H1 (cell line): ENCODE measurements around the gene RPL28. TPM values are rescaled to one million over a fixed set of nuclear protein-coding genes. Genes with fewer than 3 reads are reported as not detected.

Experiments used
- CTCF ChIA-PET: fragments of 300-600 bp; sonication (Branson Sonifier 250); formaldehyde crosslinking; loops from one replicate; lab custom pipeline; 2021; ENCODE audit not compliant: partially characterized antibody; lab: Charles Lee
- POLR2A ChIA-PET: fragments of 300-600 bp; sonication (Branson Sonifier 250); formaldehyde crosslinking; loops from one replicate; lab custom pipeline; 2021; ENCODE audit warnings: inconsistent platforms; ENCODE audit not compliant: partially characterized antibody; lab: Charles Lee
- DNase-seq, 2 experiments: peaks; one replicate each; pipeline versions ENCODE4 v3.0.0 to v3.0.0-alpha.2; 2010 to 2022; ENCODE audit warnings: low spot score in 2 of 2, low read depth in 1 of 2, mixed read lengths in 1 of 2
- FAIRE-seq: peaks from 2 replicates; lab custom pipeline; 2011; peaks lifted over from hg19 to GRCh38; lab: Jason Lieb, UNC
- H2AFZ ChIP-seq: 2 replicates; pipeline ENCODE4 v1.8.1; 2012; ENCODE audit warnings: low read length, inconsistent platforms
- H2AK5ac ChIP-seq: 2 replicates; pipeline ENCODE4 v1.6.1; 2013; ENCODE audit warnings: low read depth, low read length
- H2BK120ac ChIP-seq: replicated peaks from 2 replicates; pipeline ENCODE3; 2013; ENCODE audit warnings: low read depth, low read length, inconsistent platforms
- H2BK12ac ChIP-seq: 2 replicates; pipeline ENCODE4 v1.6.1; 2013; ENCODE audit warnings: low read depth, low read length
- H2BK15ac ChIP-seq: 2 replicates; pipeline ENCODE4 v1.6.1; 2013; ENCODE audit warnings: low read length
- H2BK20ac ChIP-seq: 2 replicates; pipeline ENCODE4 v1.6.1; 2013; ENCODE audit warnings: low read length
- H2BK5ac ChIP-seq: 2 replicates; pipeline ENCODE4 v1.6.1; 2013; ENCODE audit warnings: low read depth, low read length
- H3K14ac ChIP-seq: 2 replicates; pipeline ENCODE4 v1.6.1; 2013; ENCODE audit warnings: inconsistent platforms; ENCODE audit not compliant: insufficient read length
- H3K18ac ChIP-seq: 2 replicates; pipeline ENCODE4 v1.6.1; 2013; ENCODE audit warnings: low read length; ENCODE audit errors: extremely low read depth
- H3K23ac ChIP-seq: 2 replicates; pipeline ENCODE4 v1.6.1; 2013; ENCODE audit warnings: inconsistent platforms; ENCODE audit not compliant: insufficient read length
- H3K23me2 ChIP-seq: 2 replicates; pipeline ENCODE4 v1.6.1; 2013; ENCODE audit warnings: low read depth, low read length
- H3K27ac ChIP-seq: 2 replicates; pipeline ENCODE4 v1.6.1; 2011; ENCODE audit warnings: low read depth, low read length, inconsistent platforms
- H3K27me3 ChIP-seq, 4 experiments: replicated peaks in 1 of 4; 1 replicate in 1 of 4; 2 replicates in 3 of 4; pipeline versions ENCODE4 v1.6.1 to v1.8.1; 2011 to 2013; ENCODE audit warnings: low read length in 3 of 4, mild to moderate bottlenecking in 3 of 4, inconsistent platforms in 2 of 4, mixed read lengths in 2 of 4, moderate library complexity in 1 of 4; ENCODE audit not compliant: control insufficient read depth in 3 of 4, insufficient read depth in 3 of 4; ENCODE audit errors: extremely low read depth in 1 of 4
- H3K36me3 ChIP-seq, 4 experiments: 2 replicates each; pipeline versions ENCODE4 v1.6.1 to v1.8.1; 2011 to 2013; ENCODE audit warnings: mild to moderate bottlenecking in 4 of 4, low read length in 3 of 4, moderate library complexity in 2 of 4, control low read depth in 1 of 4, inconsistent platforms in 1 of 4; ENCODE audit not compliant: insufficient read depth in 4 of 4, control insufficient read depth in 2 of 4
- H3K4ac ChIP-seq: replicated peaks from 2 replicates; pipeline ENCODE3; 2013; ENCODE audit warnings: low read length, low read depth, mixed read lengths, inconsistent platforms; ENCODE audit not compliant: insufficient read length
- H3K4me1 ChIP-seq, 4 experiments: replicated peaks in 1 of 4; 1 replicate in 1 of 4; 2 replicates in 3 of 4; pipeline versions ENCODE4 v1.6.1 to v1.8.1; 2011 to 2013; ENCODE audit warnings: low read length in 3 of 4, inconsistent platforms in 2 of 4, mixed read lengths in 1 of 4; ENCODE audit not compliant: insufficient read depth in 4 of 4, control insufficient read depth in 3 of 4
- H3K4me2 ChIP-seq, 2 experiments: 2 replicates each; pipeline versions ENCODE4 v1.6.1 to v1.8.1; 2011 to 2013; ENCODE audit warnings: low read depth in 2 of 2, low read length in 2 of 2, control low read depth in 1 of 2, inconsistent platforms in 1 of 2, mild to moderate bottlenecking in 1 of 2; ENCODE audit not compliant: insufficient read depth in 1 of 2
- H3K4me3 ChIP-seq, 4 experiments: fragments of 200-600, 300-600 bp in 1 of 4; sonication (generic), shearing (Covaris generic), sonication (Bioruptor Twin) in 1 of 4; 2 replicates each; pipeline versions ENCODE4 v1.5.1 to v1.8.1; 2011 to 2016; ENCODE audit warnings: low read length in 4 of 4, low read depth in 3 of 4, control low read depth in 2 of 4, inconsistent platforms in 2 of 4, mild to moderate bottlenecking in 2 of 4, mixed read lengths in 1 of 4, moderate library complexity in 1 of 4; ENCODE audit not compliant: insufficient read depth in 2 of 4; ENCODE audit errors: extremely low read depth in 1 of 4
- H3K56ac ChIP-seq: replicated peaks from 2 replicates; pipeline ENCODE3; 2013; ENCODE audit warnings: low read depth, mild to moderate bottlenecking, mixed read lengths, low read length, inconsistent platforms; ENCODE audit not compliant: insufficient read length
- H3K79me1 ChIP-seq: 2 replicates; pipeline ENCODE4 v1.6.1; 2013; ENCODE audit warnings: low read depth, low read length, control low read depth
- H3K79me2 ChIP-seq, 2 experiments: 2 replicates each; pipeline versions ENCODE4 v1.6.1 to v1.8.1; 2012 to 2013; ENCODE audit warnings: low read length in 2 of 2, mild to moderate bottlenecking in 2 of 2, inconsistent platforms in 1 of 2; ENCODE audit not compliant: insufficient read depth in 2 of 2, control insufficient read depth in 1 of 2
- H3K9ac ChIP-seq, 4 experiments: replicated peaks in 1 of 4; 1 replicate in 1 of 4; 2 replicates in 3 of 4; pipeline versions ENCODE4 v1.6.1 to v1.8.1; 2011 to 2013; ENCODE audit warnings: low read depth in 3 of 4, low read length in 3 of 4, control low read depth in 2 of 4, mild to moderate bottlenecking in 2 of 4, moderate library complexity in 2 of 4, inconsistent platforms in 1 of 4; ENCODE audit errors: extremely low read depth in 1 of 4
- H3K9me3 ChIP-seq, 2 experiments: 2 replicates each; pipeline versions ENCODE4 v1.6.1 to v1.8.1; 2012 to 2013; ENCODE audit warnings: mild to moderate bottlenecking in 2 of 2, moderate library complexity in 2 of 2, control low read depth in 1 of 2, inconsistent platforms in 1 of 2, low read depth in 1 of 2, low read length in 1 of 2, mixed read lengths in 1 of 2; ENCODE audit not compliant: insufficient read depth in 2 of 2
- H4K20me1 ChIP-seq, 2 experiments: replicated peaks in 1 of 2; 2 replicates each; pipeline versions ENCODE3 to v1.8.1; 2011 to 2013; ENCODE audit warnings: inconsistent platforms in 2 of 2, low read length in 2 of 2, mild to moderate bottlenecking in 1 of 2; ENCODE audit not compliant: insufficient read depth in 2 of 2, control insufficient read depth in 1 of 2
- H4K5ac ChIP-seq: 2 replicates; pipeline ENCODE4 v1.6.1; 2013; ENCODE audit warnings: low read length, low read depth, mixed read lengths, inconsistent platforms; ENCODE audit not compliant: insufficient read length
- H4K8ac ChIP-seq: 2 replicates; pipeline ENCODE4 v1.8.0; 2013; ENCODE audit warnings: mild to moderate bottlenecking, moderate library complexity, low read length, inconsistent platforms; ENCODE audit not compliant: insufficient read depth; ENCODE audit errors: extremely low read depth
- H4K91ac ChIP-seq: replicated peaks from 2 replicates; pipeline ENCODE3; 2013; ENCODE audit warnings: low read length, mixed read lengths, inconsistent platforms; ENCODE audit not compliant: insufficient read length
- CBX5 ChIP-seq: fragments of 300-800, 300-1000 bp; sonication (generic); IDR thresholded peaks from 2 replicates; pipeline ENCODE4 v1.7.1; 2016; ENCODE audit warnings: antibody characterized with exemption, low read length, low read depth
- SIN3A ChIP-seq, 2 experiments: IDR thresholded peaks in 1 of 2; conservative IDR thresholded peaks in 1 of 2; 2 replicates each; pipeline ENCODE4 v1.6.1; 2011 to 2012; ENCODE audit warnings: low read length in 2 of 2, improper control_type of control experiment in 1 of 2, low read depth in 1 of 2, mild to moderate bottlenecking in 1 of 2
- WGBS, 2 experiments: shearing (Covaris generic) in 1 of 2; methylation state at CpG; one replicate each; pipeline versions ENCODE4 v1.1.6 to v1.1.7; 2013 to 2015; ENCODE audit warnings: low lambda C conversion rate in 2 of 2, mixed read lengths in 2 of 2, inconsistent platforms in 1 of 2, low coverage in 1 of 2, missing lambda C conversion rate in 1 of 2; ENCODE audit not compliant: insufficient replicate concordance in 2 of 2, insufficient coverage in 1 of 2, insufficient read length in 1 of 2; ENCODE audit errors: extremely low coverage in 1 of 2, missing lambda C conversion rate in 1 of 2; 5-methylcytosine and 5-hydroxymethylcytosine counted together
- polyA plus RNA-seq, 7 experiments: library from polyadenylated mRNA; depleted of rRNA in 3 of 7; stranded (reverse) in 5 of 7; unstranded in 2 of 7; fragments of >200 nt in 5 of 7; fragments of 200-250 nt in 2 of 7; gene quantifications; 1 replicate in 5 of 7; 2 replicates in 1 of 7; 4 replicates in 1 of 7; pipeline versions ENCODE4 v1.2.1 to v1.2.3, GENCODE V29; 2011 to 2013; ENCODE audit warnings: missing spikeins in 2 of 7, mixed read lengths in 2 of 7
- total RNA-seq: library from RNA; stranded (reverse); fragmentation: NEBNext Ultra II Directional; extraction: Animal tissue kit (Norgen Biotek cat#: 25700); gene quantifications from 2 replicates; pipeline ENCODE4 v1.2.1, GENCODE V29; 2021

Gene RPL28
- total and polyA plus RNA-seq, 2 of the 8 experiments (the other 6 are each of a cell fraction or from before 2014, with no cell fraction given) = 2,123 to 8,402 TPM

DNA sequence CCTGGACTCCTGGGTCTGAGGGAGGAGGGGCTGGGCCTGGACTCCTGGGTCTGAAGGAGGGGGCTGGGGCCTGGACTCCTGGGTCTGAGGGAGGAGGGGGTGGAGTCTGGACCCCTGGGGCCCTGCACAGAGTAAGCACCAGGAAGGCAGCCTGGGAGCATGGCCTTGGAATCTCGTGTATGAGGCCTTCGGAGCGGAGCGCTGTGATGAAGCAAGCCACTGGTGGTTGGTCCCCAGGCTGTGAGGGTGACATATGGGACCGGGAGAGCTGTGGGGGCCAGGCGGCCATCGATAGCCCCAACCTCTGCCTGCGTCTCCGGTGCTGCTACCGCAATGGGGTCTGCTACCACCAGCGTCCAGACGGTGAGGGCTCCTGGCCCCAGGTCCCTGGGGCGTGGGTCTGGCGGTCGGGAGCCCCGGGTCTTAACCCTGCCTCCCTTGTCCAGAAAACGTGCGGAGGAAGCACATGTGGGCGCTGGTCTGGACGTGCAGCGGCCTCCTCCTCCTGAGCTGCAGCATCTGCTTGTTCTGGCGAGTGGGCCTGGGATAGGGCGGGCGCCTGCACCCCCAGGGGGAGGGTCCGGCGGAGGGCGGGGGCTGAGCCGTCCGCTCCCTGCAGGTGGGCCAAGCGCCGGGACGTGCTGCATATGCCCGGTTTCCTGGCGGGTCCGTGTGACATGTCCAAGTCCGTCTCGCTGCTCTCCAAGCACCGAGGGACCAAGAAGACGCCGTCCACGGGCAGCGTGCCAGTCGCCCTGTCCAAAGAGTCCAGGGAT lies 8.2 kb upstream of the RPL28 start:
- H2BK120ac ChIP-seq = peak overlapping the region; percentile 88
- H3K14ac ChIP-seq = no peak overlapping the region
- H3K9ac ChIP-seq = peak overlapping the region in 2 of 4 experiments; percentile 9 to 13; a peak in 2 of 7 replicates
- no peak overlapping the region for H3K23ac ChIP-seq
- H3K79me2 ChIP-seq = no peaks in the 10 kb centered on the region
- H3K4ac ChIP-seq = peak overlapping the region; percentile 81
- peak overlapping the region; percentile 35 for H4K8ac ChIP-seq
- peak overlapping the region; percentile 35 to 60 (median 44) for H3K4me3 ChIP-seq
- peaks cover 5 to 48% (median 33%) of the 10 kb centered on the region in 4 experiments for H3K4me1 ChIP-seq
- peaks cover 5% of the 10 kb centered on the region; the same call in 1 of the 2 replicates for H3K79me1 ChIP-seq
- CTCF ChIA-PET = interaction anchor here (0.6 to 1.6 kb wide), 3 partner anchors 31 to 76 kb away, joined by 3 read pairs; no protein-coding TSS in a partner anchor
- no peaks in the 10 kb centered on the region for H3K9me3 ChIP-seq
- H2BK20ac ChIP-seq = 0 out of 2 replicates have a peak overlapping the region, but pooled peaks have one; percentile 43
- H3K23me2 ChIP-seq = peaks cover 22% of the 10 kb centered on the region
- POLR2A ChIA-PET = interaction anchor here (0.8 to 5.6 kb wide), 13 partner anchors 9 to 94 kb away, joined by 3 to 57 read pairs (median 4); partner anchors contain the start of genes BRSK1, GARIN5B, KMT5C and UBE2S
- H4K5ac ChIP-seq = peak overlapping the region; percentile 84
- no peaks in the 10 kb centered on the region for H3K36me3 ChIP-seq
- peak overlapping the region; percentile 77 for H2BK5ac ChIP-seq
- TF ChIP-seq SIN3A (conservative IDR thresholded peaks at IDR 0.05 in 1 of 2, IDR thresholded peaks at IDR 0.05 in 1 of 2; ENCODE audit: low read depth in 1 of 2, low read length in 2 of 2) = 0 out of 4 replicates have a peak, but pooled peaks have one; percentile 17 to 28
- no peak for TF ChIP-seq CBX5
- 13% methylated on average over 21 of the region's 43 CpGs; no CpG with 5 or more reads in 1 of the 2 experiments for WGBS, 2 experiments
- DNase-seq (peak in 1 of 2 experiments; percentile 72), FAIRE-seq (no peak)
- H4K91ac ChIP-seq = peak overlapping the region; percentile 94
- peaks cover 0 to 12% of the 10 kb centered on the region in 2 experiments for H4K20me1 ChIP-seq
- no peak overlapping the region for H3K27ac ChIP-seq
- H3K4me2 ChIP-seq = peak overlapping the region; percentile 72 to 91
- no peak overlapping the region for H2AFZ ChIP-seq
- peak overlapping the region; percentile 88; the same call in 1 of the 2 replicates for H2BK15ac ChIP-seq
- H3K56ac ChIP-seq = peak overlapping the region; percentile 91
- H2AK5ac ChIP-seq = peak overlapping the region; percentile 24; the same call in 1 of the 2 replicates
- H3K18ac ChIP-seq = peak overlapping the region; percentile 99
- peaks cover 2 to 27% (median 19%) of the 10 kb centered on the region in 4 experiments; a peak in 6 of 7 replicates for H3K27me3 ChIP-seq
- H2BK12ac ChIP-seq = peak overlapping the region; percentile 87; the same call in 1 of the 2 replicates
